ENCODE results near the gene GNAL.

- no peak for TF ChIP-seq CTCF (IDR thresholded peaks at IDR 0.05)
- TF ChIP-seq EZH2 (IDR thresholded peaks at IDR 0.05): no peak
Observed at GRCh38 chr18:11726556-11726955, 37.5 kb downstream of the GNAL start.

Data from neural progenitor cell (in vitro differentiated cells).